HG02678 (cell line): ENCODE measurements around the gene NRARP.

Source experiments
- ATAC-seq: cut with Tn5 transposase; IDR thresholded peaks from one replicate; pipeline ENCODE4 v1.9.1; 2021; ENCODE audit warnings: mild to moderate bottlenecking, moderate library complexity; ENCODE audit not compliant: unreplicated experiment

NRARP gene

GRCh38 chr9:137300567-137301080 lies 1.4 kb downstream of the NRARP start:
- ATAC-seq: no peak

- no peak for ATAC-seq
These were observed 2.1 kb downstream of the NRARP start for GRCh38 chr9:137299938-137300337.

GRCh38 chr9:137299203-137299565 lies 2.9 kb downstream of the NRARP start:
- no peak for ATAC-seq

GRCh38 chr9:137298401-137299202 lies 3.5 kb downstream of the NRARP start:
- no peak for ATAC-seq

GRCh38 chr9:137297966-137298365 lies 4.1 kb downstream of the NRARP start:
- no peak for ATAC-seq

GRCh38 chr9:137296670-137297664 lies 5.1 kb downstream of the NRARP start:
- no peak for ATAC-seq

GRCh38 chr9:137295849-137296669 lies 6.0 kb downstream of the NRARP start:
- ATAC-seq: no peak

- peak; percentile 51 for ATAC-seq
These were observed 6.7 kb downstream of the NRARP start for GRCh38 chr9:137295238-137295811.

GRCh38 chr9:137294681-137295237 lies 7.3 kb downstream of the NRARP start:
- ATAC-seq: no peak

- ATAC-seq: no peak
These were observed 7.9 kb downstream of the NRARP start for GRCh38 chr9:137294091-137294680.

GRCh38 chr9:137293482-137294090 lies 8.5 kb downstream of the NRARP start:
- no peak for ATAC-seq

GRCh38 chr9:137293094-137293481 lies 9.0 kb downstream of the NRARP start:
- ATAC-seq: no peak

GRCh38 chr9:137286975-137287383 lies 15.1 kb downstream of the NRARP start:
- no peak for ATAC-seq

GRCh38 chr9:137281345-137282116 lies 20.5 kb downstream of the NRARP start:
- no peak for ATAC-seq

- ATAC-seq: no peak
These were observed 21.4 kb downstream of the NRARP start for GRCh38 chr9:137280474-137281344.

- ATAC-seq: no peak
These were observed 22.2 kb downstream of the NRARP start for GRCh38 chr9:137279741-137280473.
